OCI-LY1 (cell line): ENCODE data around the gene C18orf63.

Experiments used
- H2AFZ ChIP-seq: fragments of 200-600 bp; sonication (generic), shearing (Covaris generic); 2 replicates; pipeline ENCODE4 v1.6.0; 2014; ENCODE audit warnings: antibody characterized with exemption, mild to moderate bottlenecking, low read length
- H3F3A ChIP-seq: fragments of 200-600 bp; sonication (generic), shearing (Covaris generic); 2 replicates; pipeline ENCODE4 v1.6.0; 2014; ENCODE audit warnings: mild to moderate bottlenecking, antibody characterized with exemption, low read length, moderate library complexity; ENCODE audit not compliant: insufficient read depth
- H3K27ac ChIP-seq: fragments of 200-600 bp; sonication (generic); 2 replicates; pipeline ENCODE4 v1.5.1; 2014; ENCODE audit warnings: low read length, mixed run types, mild to moderate bottlenecking, low read depth; ENCODE audit not compliant: poor library complexity, severe bottlenecking
- H3K27me3 ChIP-seq: fragments of 200-600 bp; sonication (generic); 2 replicates; pipeline ENCODE4 v1.6.0; 2014; ENCODE audit warnings: antibody characterized with exemption, mild to moderate bottlenecking, low read length, moderate library complexity; ENCODE audit not compliant: insufficient read depth
- H3K36me3 ChIP-seq: fragments of 200-600 bp; sonication (generic); 2 replicates; pipeline ENCODE4 v1.6.1; 2014; ENCODE audit warnings: mild to moderate bottlenecking, antibody characterized with exemption, low read length, moderate library complexity, mixed read lengths; ENCODE audit not compliant: insufficient read depth
- H3K4me1 ChIP-seq: fragments of 200-600 bp; sonication (generic); 2 replicates; pipeline ENCODE4 v1.5.1; 2014; ENCODE audit warnings: mild to moderate bottlenecking, low read length, moderate library complexity; ENCODE audit not compliant: insufficient read depth, severe bottlenecking
- H3K4me2 ChIP-seq: fragments of 200-600 bp; sonication (generic), shearing (Covaris generic); 2 replicates; pipeline ENCODE4 v1.6.1; 2014; ENCODE audit warnings: low read length
- H3K4me3 ChIP-seq: fragments of 200-600 bp; sonication (generic); 2 replicates; pipeline ENCODE4 v1.5.1; 2014; ENCODE audit warnings: low read length, low read depth, mild to moderate bottlenecking, mixed read lengths; ENCODE audit not compliant: poor library complexity, severe bottlenecking
- H3K79me2 ChIP-seq: fragments of 200-600 bp; shearing (Covaris generic); 2 replicates; pipeline ENCODE4 v1.6.1; 2016; ENCODE audit warnings: mixed run types, low read length, mixed read lengths; ENCODE audit not compliant: insufficient read depth
- H3K9ac ChIP-seq: fragments of 200-600 bp; sonication (generic), shearing (Covaris generic); 2 replicates; pipeline ENCODE4 v1.6.1; 2014; ENCODE audit warnings: mild to moderate bottlenecking, low read length, mixed read lengths
- H3K9me2 ChIP-seq: fragments of 200-600 bp; sonication (generic), shearing (Covaris generic); 2 replicates; pipeline ENCODE4 v1.6.1; 2014; ENCODE audit warnings: low read depth, mild to moderate bottlenecking, low read length, mixed read lengths
- H3K9me3 ChIP-seq: fragments of 200-600 bp; shearing (Covaris generic); 2 replicates; pipeline ENCODE4 v1.6.1; 2014; ENCODE audit warnings: low read length, mixed read lengths
- H4K20me1 ChIP-seq: fragments of 200-600 bp; sonication (generic), shearing (Covaris generic); 2 replicates; pipeline ENCODE4 v1.6.0; 2016; ENCODE audit warnings: mild to moderate bottlenecking, low read length; ENCODE audit not compliant: insufficient read depth
- CTCF ChIP-seq: fragments of 200-600 bp; sonication (generic), shearing (Covaris generic); IDR thresholded peaks from 2 replicates; pipeline ENCODE4 v1.5.1; 2017; ENCODE audit warnings: mild to moderate bottlenecking, antibody characterized with exemption, low read length, moderate library complexity, mixed read lengths
- EZH2 ChIP-seq: fragments of 200-600 bp; sonication (generic), shearing (Covaris generic); IDR thresholded peaks from 2 replicates; pipeline ENCODE4 v1.8.0; 2017; ENCODE audit warnings: borderline replicate concordance, mixed run types, mild to moderate bottlenecking, antibody characterized with exemption, low read length, moderate library complexity, mixed read lengths

C18orf63 gene

GRCh38 chr18:74375999-74376398 lies 60.4 kb downstream of the C18orf63 start:
- Histone ChIP-seq H2AFZ (no peak overlapping the region), H3K9me2 (no peaks in the 10 kb centered on the region), H3K9me3 (0 out of 2 replicates have a peak, but pooled peaks cover 3% of the 10 kb centered on the region), H3K27ac (no peak overlapping the region), H3K4me2 (no peak overlapping the region), H4K20me1 (no peaks in the 10 kb centered on the region), H3K4me3 (no peak overlapping the region), H3K79me2 (no peaks in the 10 kb centered on the region), H3K36me3 (no peaks in the 10 kb centered on the region; the same call in 1 of the 2 replicates), H3K27me3 (peaks cover 5% of the 10 kb centered on the region; the same call in 1 of the 2 replicates), H3K9ac (no peak overlapping the region), H3F3A (no peaks in the 10 kb centered on the region), H3K4me1 (no peaks in the 10 kb centered on the region)
- TF ChIP-seq CTCF: no peak
- TF ChIP-seq EZH2: no peak

GRCh38 chr18:74376523-74376922 lies 60.9 kb downstream of the C18orf63 start:
- TF ChIP-seq CTCF (no peak), EZH2 (no peak)
- Histone ChIP-seq H3K9ac (no peak overlapping the region), H3K27ac (no peak overlapping the region), H3K27me3 (peaks cover 6% of the 10 kb centered on the region; the same call in 1 of the 2 replicates), H3K4me3 (no peak overlapping the region), H2AFZ (no peak overlapping the region), H3K4me2 (no peak overlapping the region), H3K79me2 (no peaks in the 10 kb centered on the region), H3K9me2 (no peaks in the 10 kb centered on the region), H4K20me1 (no peaks in the 10 kb centered on the region), H3K36me3 (no peaks in the 10 kb centered on the region; the same call in 1 of the 2 replicates), H3F3A (no peaks in the 10 kb centered on the region), H3K4me1 (no peaks in the 10 kb centered on the region), H3K9me3 (0 out of 2 replicates have a peak, but pooled peaks cover 3% of the 10 kb centered on the region)

- H3K4me2 ChIP-seq: no peak overlapping the region
- no peaks in the 10 kb centered on the region; the same call in 1 of the 2 replicates for H3K36me3 ChIP-seq
- H3K9me3 ChIP-seq: 0 out of 2 replicates have a peak, but pooled peaks cover 3% of the 10 kb centered on the region
- no peaks in the 10 kb centered on the region for H3K79me2 ChIP-seq
- no peak overlapping the region for H2AFZ ChIP-seq
- no peaks in the 10 kb centered on the region for H3K4me1 ChIP-seq
- no peak overlapping the region for H3K27ac ChIP-seq
- no peaks in the 10 kb centered on the region for H4K20me1 ChIP-seq
- no peaks in the 10 kb centered on the region for H3K9me2 ChIP-seq
- no peaks in the 10 kb centered on the region for H3F3A ChIP-seq
- no peak overlapping the region for H3K4me3 ChIP-seq
- H3K9ac ChIP-seq: no peak overlapping the region
- TF ChIP-seq EZH2 (no peak), CTCF (no peak)
- peaks cover 16% of the 10 kb centered on the region; the same call in 1 of the 2 replicates for H3K27me3 ChIP-seq
These were observed 62.1 kb downstream of the C18orf63 start for GRCh38 chr18:74377776-74378175.
